OCI-LY1 (cell line): ENCODE measurements around the gene SLC22A12.

ENCODE experiments used
- CTCF ChIP-seq: fragments of 200-600 bp; sonication (generic), shearing (Covaris generic); IDR thresholded peaks from 2 replicates; pipeline ENCODE4 v1.5.1; 2017; ENCODE audit warnings: mild to moderate bottlenecking, antibody characterized with exemption, low read length, moderate library complexity, mixed read lengths
- EZH2 ChIP-seq: fragments of 200-600 bp; sonication (generic), shearing (Covaris generic); IDR thresholded peaks from 2 replicates; pipeline ENCODE4 v1.8.0; 2017; ENCODE audit warnings: borderline replicate concordance, mixed run types, mild to moderate bottlenecking, antibody characterized with exemption, low read length, moderate library complexity, mixed read lengths

DNA sequence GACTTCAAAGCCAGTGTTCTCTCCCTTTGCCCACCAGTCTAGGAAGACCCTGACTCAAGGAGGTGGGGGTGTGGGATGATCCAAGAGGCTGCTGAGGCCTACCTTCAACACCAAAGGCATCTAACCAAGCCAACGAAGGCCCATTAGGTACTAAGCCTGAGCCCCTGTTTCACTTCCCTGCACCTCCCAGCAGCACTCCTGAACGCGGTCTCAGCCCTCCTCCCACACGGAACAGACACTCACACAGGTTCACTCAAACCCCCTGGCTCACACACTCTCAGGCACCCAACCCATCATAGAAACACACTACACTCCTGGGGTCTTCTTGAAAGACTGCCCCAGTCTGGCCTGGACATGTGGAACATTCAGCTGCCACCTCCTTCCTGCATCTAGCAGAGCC is 40.7 kb downstream of the SLC22A12 start:
- TF ChIP-seq EZH2 (no peak), CTCF (no peak)
